GM23248 (cell line): ENCODE data around the gene DESI1.

Source experiments
- EZH2 ChIP-seq: fragments of 200-600 bp; sonication (generic); IDR thresholded peaks from 2 replicates; pipeline ENCODE4 v1.6.1; 2018; ENCODE audit warnings: antibody characterized with exemption, mild to moderate bottlenecking; ENCODE audit not compliant: insufficient read depth, poor library complexity, severe bottlenecking
- EZH2phosphoT487 ChIP-seq: fragments of 200-600 bp; sonication (generic); IDR thresholded peaks from 2 replicates; pipeline ENCODE4 v1.6.1; 2018; ENCODE audit warnings: antibody characterized with exemption, moderate library complexity, mild to moderate bottlenecking, low read depth; ENCODE audit not compliant: insufficient read depth

GRCh38 chr22:41642331-41643110 is 21.7 kb upstream of the DESI1 start:
- TF ChIP-seq EZH2 = no peak
- no peak for TF ChIP-seq EZH2phosphoT487
